Measurements from ENCODE around the gene ATG10.

GRCh38 chr5:81980598-81981260 is 8.9 kb downstream of the ATG10 start:
- TF ChIP-seq REST (IDR thresholded peaks at IDR 0.05; ENCODE audit: low read depth): no peak
- TF ChIP-seq YY1 (IDR thresholded peaks at IDR 0.05; ENCODE audit: low read depth): no peak
